GM18909 (cell line): ENCODE measurements around the gene BTBD3.

ENCODE experiments used
- ATAC-seq: cut with Tn5 transposase; IDR thresholded peaks from one replicate; pipeline ENCODE4 v1.9.1; 2021; ENCODE audit warnings: mild to moderate bottlenecking; ENCODE audit not compliant: unreplicated experiment, poor library complexity

BTBD3 gene

GRCh38 chr20:11917663-11918062 is at the start of gene BTBD3:
Gene BTBD3 (plus strand): TSS chr20:11917893. CDS start chr20:11918276, 383 bp downstream.
- peak; percentile 99 for ATAC-seq

DNA sequence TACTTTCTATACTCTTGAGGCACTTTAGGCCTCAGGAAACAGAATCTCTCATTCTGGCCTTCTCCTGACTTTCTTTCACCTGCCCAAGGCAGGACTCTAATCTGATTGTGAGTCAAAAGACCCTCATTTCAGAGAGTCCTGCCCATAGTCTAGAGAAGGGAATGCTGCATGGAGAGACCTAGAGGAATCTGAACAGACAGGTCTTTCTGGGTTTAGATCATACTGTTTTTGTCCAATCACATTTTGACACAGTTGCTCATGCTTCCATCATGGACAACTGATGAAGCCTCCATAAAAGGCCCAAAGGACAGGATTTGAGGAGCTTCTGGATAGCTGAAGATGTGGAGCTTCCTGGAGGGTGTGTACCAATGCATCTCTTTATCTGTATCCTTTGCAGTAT is 48.1 kb upstream of the BTBD3 start:
- ATAC-seq: no peak

DNA sequence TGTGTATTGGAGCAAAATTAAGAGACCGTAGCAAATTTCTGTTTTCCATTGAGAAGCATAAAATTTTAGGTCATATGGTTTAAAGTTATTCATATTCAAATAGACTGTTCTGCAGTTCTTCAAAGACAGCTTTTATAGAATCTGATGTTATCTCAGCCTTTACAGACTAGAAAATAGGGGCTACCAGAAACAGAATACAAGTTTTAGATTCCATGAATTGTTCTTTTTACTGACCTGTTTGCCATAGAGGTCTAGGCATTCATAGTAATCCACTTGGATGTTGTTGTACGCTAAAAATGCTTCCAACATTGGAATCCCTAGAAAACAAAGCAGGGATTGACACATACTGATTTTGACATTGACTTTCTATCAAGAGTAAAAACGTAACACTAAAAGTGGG is 47.3 kb upstream of the BTBD3 start:
- ATAC-seq: no peak

DNA sequence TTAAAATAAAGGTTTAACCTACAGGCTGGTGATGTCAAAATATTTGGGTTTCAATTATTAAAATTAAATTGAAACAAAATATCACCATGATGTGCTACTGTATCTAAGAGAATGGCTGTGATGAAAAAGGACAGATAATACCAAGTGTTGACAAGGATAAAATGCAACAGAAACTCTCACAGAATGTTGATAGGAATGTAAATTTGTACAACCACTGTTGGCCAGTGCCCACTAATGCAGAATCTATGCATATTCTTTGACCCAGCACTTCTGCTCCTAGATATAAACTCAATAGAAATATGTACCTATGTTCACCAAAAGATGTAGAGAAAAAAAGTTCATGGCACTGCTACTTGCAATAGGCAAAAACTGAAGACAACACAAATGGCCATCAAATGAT is 41.1 kb upstream of the BTBD3 start:
- no peak for ATAC-seq

DNA sequence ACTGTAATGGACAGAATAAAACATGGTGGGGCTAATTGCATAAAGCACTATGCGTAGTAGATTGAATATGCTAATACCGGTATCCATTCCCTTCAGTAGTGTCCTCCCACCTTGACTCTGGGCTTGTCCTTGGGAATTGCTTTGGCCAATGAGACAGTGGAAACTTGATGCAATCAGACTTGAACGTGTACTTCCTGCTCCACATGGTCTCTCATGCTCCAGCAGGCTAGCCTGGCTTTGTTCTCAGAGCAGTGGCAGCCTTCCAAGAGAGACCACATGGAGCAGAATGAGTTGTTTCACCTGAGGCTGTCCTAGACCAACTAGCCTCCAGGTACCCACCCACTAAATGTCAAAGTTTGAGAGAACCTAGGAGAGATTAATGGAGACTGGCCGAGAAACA is 37.0 kb upstream of the BTBD3 start:
- no peak for ATAC-seq

GRCh38 chr20:11881449-11881848 is 36.2 kb upstream of the BTBD3 start:
- no peak for ATAC-seq

DNA sequence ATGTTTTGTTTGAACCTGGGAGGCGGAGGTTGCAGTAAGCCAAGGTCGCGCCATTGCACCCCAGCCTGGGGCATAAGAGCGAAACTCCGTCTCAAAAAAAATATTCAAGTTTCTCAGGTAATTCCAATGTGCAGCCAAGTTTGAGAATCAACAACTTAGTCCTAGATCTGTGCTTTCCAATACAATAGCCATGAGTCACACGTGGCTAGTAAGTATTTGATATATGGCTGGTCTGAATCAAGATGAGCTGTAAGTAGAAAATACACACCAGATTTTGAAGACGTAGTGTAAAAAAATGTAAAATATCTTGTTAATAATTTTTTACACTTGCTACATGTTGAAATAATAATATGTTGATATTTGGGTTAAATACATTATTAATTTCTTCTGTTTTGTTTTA is 35.0 kb upstream of the BTBD3 start:
- ATAC-seq: no peak

DNA sequence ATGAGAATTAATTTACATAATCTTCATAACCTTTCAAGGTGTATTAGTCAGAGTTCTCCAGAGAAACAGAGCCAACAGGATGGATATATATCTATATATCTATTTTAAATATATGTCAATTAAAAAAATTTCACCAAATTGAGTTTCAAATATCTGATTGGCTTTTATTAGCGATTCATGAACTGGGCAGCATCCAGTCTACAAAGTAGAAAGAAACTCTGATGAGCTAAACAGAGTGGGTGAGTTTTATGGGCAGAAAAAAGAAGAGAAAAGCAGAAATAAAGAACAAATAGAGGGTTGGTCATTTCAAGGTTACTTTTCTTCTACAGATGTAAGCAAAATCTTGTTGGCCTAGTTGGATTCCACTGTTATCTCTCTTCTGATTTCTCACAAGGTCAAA is 29.0 kb upstream of the BTBD3 start:
- ATAC-seq: no peak

GRCh38 chr20:11890331-11891076 is 27.2 kb upstream of the BTBD3 start:
- peak; percentile 84 for ATAC-seq

DNA sequence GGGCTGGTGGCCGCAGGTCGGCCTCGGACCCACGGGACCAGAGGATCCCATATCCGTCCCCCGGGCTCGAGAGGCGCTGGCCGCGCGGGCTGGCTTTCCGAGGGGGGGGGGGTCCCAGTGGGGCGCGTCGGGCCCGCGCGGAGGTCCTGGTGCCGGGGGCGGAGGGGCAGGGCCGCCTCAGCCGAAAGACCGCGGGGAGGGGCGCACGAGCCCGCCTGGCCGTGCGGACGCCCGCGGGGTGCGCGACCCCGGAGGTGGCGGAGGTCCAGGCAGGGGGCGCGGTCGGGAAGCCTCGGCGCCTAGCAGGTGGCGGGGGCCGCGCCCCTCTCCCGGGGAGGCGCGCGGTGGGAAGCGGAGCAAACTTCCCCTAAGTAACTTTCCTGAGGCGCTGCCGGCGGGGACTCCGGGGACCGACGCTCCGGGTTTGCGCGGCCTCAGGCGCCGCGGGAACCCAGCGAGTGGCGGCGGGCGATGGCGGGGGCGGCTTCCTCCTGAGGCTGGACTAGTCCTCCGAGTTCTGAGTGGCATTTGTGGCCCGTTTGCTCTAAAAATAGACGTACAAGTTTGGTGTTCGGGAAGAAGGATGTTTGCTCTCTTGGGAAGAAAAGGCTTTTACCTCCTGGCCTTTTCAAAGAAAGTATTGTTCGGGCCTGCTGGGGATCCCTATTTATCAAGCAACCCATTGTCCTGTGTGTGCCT is 26.5 kb upstream of the BTBD3 start:
- ATAC-seq: peak; percentile 41

GRCh38 chr20:11891776-11892545 is 25.7 kb upstream of the BTBD3 start:
- ATAC-seq: peak; percentile 68

DNA sequence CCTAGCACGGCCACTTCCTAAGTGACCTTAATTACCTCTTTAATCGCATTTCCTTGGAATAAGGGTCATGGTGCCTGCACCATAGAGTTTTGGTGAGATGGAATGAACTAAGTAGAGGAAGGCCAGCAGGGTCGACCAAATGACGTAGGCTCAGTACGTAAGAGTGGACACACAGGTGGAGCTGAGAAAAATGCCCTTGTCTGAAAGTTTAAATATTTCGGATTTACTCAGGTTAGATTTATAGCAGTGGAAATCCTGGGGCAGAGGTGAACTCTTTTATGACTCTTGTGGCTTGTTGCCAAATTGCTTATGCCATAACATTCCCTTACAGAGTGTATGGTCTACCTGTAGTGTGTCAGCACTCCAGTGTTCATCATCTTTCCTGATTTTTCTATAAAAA is 23.6 kb upstream of the BTBD3 start:
- ATAC-seq: no peak

- ATAC-seq: no peak
These were observed 21.8 kb upstream of the BTBD3 start for GRCh38 chr20:11895861-11896387.

- ATAC-seq: no peak
These were observed 16.6 kb upstream of the BTBD3 start for GRCh38 chr20:11901127-11901526.

DNA sequence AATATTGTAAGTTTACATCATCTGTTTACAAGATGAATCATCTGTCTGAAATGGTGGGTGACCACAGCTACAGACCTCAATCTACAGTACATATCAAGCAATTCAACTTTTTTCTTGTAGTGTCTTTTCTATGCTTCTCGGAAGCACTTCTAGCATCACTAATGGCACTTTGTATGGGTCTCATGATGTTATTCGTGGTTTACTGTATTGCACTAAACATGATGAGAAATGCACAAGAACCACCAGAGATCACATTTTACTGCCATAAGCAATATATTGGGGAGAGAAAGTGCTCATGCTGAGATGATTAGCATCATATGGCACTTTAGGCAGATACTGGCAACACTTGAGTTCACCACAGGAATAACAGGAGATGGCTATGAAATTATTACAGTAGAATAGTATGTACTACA is 15.4 kb upstream of the BTBD3 start:
- no peak for ATAC-seq

DNA sequence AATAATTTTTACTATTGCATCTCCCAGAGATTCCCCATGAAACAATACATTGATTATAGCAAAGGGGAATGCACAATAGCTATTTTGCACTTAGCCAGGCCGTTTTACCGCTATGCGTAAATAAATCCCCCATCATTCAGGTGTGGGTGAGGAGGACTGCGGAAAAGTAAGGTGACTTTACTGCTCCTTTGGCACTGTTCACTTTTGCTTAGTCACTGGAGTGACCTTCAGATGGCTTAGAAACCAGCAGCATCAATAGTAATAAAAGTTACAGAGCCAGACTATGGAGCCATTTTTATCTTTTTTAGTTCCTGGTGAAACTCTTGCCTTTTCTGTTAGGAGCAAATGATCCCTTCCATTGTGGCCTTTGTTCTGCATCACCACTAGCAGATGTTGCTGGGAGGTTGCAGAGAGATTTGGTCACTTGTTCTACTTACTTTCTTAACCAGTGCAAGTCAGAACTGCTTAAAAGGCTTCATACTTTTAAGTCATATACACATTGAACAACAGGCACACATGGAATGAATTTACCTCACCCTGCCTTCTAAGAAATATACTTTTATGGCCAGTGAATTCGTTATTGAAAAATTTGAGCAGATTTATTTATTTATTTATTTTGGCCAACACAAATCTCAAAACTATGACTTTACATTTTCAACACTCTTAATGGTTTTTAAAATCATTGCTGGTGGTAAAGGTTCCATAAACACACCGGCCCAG is 12.1 kb upstream of the BTBD3 start:
- ATAC-seq: no peak

DNA sequence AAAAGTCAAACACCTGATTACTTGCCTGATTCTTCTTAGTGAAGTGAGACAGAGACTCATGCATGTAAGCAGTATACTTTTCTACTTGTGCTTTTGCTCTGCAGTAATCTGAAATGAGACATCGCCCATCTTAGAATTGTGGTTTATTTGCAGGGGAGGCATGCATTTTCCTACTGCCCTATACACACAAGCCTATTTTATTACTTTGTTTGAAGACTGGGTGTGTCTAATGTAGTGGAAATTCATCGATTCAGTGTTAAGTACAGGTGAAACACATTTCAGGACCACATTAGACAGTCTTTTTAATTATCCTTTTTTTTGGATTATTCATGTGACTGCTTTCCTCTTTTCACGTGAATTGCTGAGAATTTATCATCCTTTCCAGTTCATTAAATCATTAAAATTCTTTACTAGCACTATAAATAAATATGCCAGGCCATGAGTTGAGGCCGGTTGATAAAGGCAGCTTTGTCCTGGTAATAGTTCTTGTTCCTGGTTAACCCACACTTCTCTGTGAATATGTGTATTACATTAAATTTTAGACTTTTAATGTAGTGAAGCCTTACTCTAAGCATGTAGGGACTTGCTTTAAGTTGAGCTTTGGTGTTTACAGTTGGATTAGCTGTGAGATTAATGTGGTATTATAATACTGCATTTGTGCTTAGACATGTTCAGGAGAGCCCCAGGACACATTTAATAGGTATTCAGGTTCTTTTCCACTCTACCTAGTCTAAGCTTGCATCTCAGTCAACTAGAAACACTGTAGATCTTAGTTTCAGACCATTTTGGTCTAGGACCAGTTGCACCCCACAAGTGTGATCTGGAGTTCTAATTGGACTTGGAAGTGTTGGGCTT is 10.8 kb upstream of the BTBD3 start:
- ATAC-seq: no peak

DNA sequence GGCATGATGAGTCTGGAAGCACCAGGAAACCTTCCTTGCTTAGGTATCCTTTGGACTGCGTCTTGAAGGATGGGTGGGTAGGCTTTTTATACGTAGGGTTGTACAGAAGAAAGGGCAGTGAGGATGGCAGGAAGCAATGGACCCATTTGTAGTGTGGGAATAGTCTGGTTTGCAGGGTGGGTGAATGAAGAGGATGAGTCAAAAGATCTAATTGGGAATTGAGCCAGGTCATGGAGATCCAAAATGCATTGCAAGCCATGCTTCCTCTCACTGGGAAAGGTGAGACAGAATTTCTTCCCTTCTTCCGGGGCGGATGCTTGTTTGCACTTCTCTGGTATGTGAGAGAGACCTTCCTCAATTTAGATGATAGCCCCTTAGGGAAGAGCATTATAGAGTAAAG is 10.1 kb upstream of the BTBD3 start:
- no peak for ATAC-seq

GRCh38 chr20:11912013-11912658 is 5.6 kb upstream of the BTBD3 start:
- peak; percentile 60 for ATAC-seq
